NOMO-1 treated with dmso at 0.1 percent for 144 hours (cell line): ENCODE results near the gene ETNK2.

Experiments
- DNase-seq: peaks from one replicate; lab custom pipeline; 2025; ENCODE audit not compliant: unreplicated experiment; lab: John Stamatoyannopoulos, UW

ETNK2 gene

DNA sequence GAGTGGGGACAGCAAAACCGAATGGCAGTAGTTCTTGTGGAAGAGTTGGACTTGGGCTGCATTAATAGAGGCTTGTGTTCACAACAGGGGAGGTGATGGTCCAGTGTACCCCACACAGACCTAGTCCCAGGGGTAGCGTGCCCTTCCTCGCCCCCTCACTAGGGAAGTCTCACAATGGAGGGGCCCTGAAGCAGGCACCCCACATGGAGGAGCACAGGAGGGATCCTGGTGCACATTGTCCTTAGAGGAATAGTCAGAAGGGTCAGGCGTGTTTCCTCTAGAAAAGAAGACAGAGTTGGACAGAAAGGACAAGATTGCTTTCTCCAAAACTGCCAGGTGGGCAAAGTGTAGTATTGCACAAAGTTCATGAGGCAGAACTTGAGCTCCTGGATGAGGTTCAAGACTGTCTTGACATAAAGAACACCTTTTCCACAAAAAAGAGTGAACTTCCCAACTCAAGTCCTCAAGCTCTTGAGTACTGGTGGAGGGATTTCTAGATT is 23.3 kb downstream of the ETNK2 start:
- no peak for DNase-seq

GRCh38 chr1:204127597-204128242 is 24.1 kb downstream of the ETNK2 start:
- DNase-seq, result no peak

GRCh38 chr1:204126956-204127355 is 24.9 kb downstream of the ETNK2 start:
- no peak for DNase-seq

- no peak for DNase-seq
These were observed 25.5 kb downstream of the ETNK2 start for GRCh38 chr1:204126386-204126785.

- no peak for DNase-seq
These were observed 26.0 kb downstream of the ETNK2 start for GRCh38 chr1:204125759-204126351.

DNA sequence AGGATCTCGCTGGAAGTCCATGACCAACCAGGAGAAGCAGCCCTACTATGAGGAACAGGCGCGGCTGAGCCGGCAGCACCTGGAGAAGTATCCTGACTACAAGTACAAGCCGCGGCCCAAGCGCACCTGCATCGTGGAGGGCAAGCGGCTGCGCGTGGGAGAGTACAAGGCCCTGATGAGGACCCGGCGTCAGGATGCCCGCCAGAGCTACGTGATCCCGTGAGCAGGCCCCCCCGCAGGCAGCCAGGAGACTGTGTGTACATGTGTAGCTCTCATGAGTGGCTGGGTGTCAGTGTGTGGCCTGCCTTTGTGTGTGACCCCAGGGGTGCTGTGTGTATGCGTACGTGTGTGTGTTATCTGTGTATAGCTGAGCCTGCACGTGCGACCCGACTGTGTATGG is 27.2 kb downstream of the ETNK2 start:
- no peak for DNase-seq

GRCh38 chr1:204123376-204123775 is 28.5 kb downstream of the ETNK2 start:
- DNase-seq, result peak; percentile 24

DNA sequence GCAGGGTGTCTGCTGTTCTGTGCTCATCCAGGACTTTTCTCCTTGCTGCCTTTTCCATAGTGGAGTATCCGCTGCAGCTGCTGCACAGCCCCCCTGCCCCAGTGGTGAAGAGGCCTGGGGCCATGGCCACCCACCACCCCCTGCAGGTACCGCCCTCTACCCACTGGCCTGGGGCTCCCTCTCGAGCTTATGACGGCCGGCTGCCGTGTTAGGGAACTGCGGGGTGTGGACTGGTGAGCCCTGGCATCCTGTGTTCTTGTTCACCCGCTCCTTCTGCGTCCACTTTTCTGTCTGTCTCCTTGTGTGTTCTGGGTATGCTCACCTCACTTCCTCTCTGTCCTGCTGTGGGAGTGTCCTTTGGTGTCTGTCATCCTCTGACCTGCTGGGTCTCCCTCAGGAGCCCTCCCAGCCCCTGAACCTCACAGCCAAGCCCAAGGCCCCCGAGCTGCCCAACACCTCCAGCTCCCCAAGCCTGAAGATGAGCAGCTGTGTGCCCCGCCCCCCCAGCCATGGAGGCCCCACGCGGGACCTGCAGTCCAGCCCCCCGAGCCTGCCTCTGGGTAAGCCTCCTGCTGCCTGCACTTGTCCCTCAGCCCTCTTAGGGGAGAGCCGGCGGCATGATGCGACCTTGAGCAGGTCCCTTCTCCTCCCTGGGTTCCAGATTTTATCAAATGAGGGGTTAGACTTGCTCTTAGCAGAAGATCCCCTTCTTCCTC is 29.8 kb downstream of the ETNK2 start:
- DNase-seq, result no peak

GRCh38 chr1:204116539-204116938 is 35.3 kb downstream of the ETNK2 start:
- DNase-seq, result no peak

DNA sequence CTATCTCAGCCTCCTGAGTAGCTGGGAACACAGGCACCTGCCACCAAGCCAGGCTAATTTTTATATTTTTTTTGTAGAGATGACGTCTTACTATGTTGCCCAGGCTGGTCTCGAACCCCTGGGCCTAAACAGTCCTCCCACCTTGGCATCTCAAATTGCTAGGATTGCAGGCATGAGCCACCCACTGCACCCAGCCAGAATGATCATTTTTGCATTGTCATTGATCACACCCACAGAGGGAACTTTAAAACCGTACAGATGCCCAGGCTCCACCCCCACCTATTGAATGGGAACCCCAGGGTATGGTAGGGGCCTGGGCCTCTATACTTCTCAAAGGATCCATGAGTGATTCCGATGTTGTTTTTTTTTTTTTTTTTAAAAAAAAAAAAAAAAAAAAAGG is 36.7 kb downstream of the ETNK2 start:
- no peak for DNase-seq

- peak; percentile 52 for DNase-seq
These were observed 37.2 kb downstream of the ETNK2 start for GRCh38 chr1:204114606-204115005.

DNA sequence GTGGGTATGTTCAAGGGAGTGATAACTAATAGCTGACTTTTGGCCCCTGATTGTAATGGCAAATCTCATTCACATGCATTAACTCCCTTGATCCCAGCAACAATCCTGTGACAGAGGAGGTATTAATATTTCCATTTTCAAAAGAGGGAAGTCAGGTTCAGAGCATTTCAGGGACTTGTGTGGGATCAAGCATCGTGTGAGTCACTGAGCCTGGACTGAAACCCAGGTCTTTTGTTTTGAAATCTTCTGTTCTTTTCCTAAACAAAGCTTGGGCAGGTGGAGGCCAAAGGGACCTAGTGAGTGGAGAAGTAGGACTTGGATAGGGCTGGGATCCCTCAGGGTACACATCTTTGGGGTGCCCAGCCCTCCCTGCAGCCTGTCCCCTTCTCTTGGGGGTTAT is 37.9 kb downstream of the ETNK2 start:
- DNase-seq, result no peak

DNA sequence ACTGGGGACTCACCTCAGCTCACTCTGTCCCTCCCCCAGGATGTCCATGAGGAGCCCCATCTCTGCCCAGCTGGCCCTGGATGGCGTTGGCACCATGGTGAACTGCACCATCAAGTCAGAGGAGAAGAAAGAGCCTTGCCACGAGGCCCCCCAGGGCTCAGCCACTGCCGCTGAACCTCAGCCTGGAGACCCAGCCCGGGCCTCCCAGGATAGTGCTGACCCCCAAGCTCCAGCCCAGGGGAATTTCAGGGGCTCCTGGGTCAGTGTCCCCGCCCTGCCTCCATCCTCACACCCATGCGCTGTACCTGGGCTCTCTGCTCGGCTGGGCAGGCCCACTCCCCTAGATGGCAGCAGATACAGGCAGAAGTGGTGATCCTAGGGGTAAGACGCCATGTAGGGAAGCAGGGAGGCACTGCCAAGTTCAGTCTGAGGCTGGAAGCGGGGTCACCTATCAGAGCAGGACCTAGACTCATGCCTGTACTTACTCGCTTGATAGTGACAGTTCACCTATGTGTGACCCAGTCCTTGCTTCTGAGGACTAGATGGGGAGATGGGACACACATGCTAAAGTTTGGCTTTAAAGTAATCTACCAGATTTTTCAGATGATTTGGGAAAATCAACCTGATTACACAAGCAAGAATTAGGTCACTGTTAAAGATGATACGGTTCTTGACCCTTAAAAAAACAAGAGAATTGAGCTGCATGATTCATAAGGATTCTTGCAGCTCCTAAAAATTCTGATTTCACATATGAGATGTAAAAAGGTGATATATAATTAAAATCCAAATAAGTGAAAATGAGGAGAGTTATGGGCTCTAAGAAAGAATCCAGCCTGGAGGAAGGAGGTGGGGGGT is 38.7 kb downstream of the ETNK2 start:
- no peak for DNase-seq

- no peak for DNase-seq
These were observed 40.8 kb downstream of the ETNK2 start for GRCh38 chr1:204110894-204111633.

DNA sequence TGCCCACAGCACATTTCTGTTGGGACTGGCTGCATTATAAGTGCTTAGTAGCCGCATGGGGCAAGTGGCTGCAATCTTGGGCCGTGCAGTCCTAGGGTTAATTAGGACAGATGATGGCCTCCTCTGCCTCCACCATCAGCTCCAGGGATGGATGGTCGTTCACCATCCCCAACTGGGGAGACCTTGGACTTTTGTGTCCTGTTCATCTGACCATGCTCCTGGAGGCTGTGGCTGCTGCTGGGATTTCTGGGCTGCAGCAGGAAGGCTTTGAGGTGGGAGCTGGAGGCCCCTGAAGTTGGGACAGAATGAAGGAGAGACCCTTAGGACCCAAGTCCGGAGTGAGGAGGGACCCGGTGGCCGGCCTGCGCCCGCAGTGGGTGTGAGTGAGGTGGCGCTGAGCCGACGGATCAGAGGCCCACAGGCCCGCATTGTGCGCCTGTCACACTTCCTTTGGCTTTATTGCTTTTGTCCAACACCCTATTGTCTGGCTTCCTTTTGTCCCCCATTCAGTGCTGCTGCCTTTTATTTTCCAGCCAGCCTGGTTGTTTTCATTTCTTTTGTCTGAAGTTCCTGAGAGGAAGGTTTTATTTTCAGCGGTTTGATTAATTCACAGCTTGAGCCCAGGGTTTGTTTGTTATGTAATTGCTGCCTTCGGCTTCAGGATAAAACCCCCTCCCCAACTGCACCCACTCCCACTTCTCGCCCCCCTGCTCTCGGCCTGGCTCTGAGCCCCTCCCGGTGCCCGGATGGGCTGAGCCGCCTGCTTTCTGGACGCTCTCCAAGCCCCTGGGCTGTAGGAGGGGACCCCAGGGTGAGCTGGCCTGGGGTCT is 43.3 kb downstream of the ETNK2 start:
- no peak for DNase-seq

GRCh38 chr1:204107892-204108291 is 44.0 kb downstream of the ETNK2 start:
- no peak for DNase-seq

DNA sequence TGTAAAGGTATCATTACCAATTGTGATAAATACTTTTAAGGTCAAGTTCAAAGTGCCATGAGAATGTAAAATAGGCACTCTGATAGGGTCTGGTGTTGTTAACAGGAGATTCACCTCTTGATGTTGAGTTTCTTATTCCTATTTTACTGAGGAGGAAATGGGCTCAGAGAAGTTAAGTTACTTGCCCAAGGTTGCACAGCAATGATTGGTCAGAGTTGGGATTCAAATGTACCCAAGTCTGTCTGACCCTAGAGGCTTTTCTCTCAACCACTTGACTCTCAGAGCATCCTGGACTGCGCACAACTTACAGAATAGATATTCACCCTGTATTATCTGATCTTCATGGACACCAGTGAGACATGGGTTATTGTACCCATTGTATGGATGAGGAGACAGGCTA is 45.0 kb downstream of the ETNK2 start:
- no peak for DNase-seq

- no peak for DNase-seq
These were observed 46.7 kb downstream of the ETNK2 start for GRCh38 chr1:204105131-204105515.

DNA sequence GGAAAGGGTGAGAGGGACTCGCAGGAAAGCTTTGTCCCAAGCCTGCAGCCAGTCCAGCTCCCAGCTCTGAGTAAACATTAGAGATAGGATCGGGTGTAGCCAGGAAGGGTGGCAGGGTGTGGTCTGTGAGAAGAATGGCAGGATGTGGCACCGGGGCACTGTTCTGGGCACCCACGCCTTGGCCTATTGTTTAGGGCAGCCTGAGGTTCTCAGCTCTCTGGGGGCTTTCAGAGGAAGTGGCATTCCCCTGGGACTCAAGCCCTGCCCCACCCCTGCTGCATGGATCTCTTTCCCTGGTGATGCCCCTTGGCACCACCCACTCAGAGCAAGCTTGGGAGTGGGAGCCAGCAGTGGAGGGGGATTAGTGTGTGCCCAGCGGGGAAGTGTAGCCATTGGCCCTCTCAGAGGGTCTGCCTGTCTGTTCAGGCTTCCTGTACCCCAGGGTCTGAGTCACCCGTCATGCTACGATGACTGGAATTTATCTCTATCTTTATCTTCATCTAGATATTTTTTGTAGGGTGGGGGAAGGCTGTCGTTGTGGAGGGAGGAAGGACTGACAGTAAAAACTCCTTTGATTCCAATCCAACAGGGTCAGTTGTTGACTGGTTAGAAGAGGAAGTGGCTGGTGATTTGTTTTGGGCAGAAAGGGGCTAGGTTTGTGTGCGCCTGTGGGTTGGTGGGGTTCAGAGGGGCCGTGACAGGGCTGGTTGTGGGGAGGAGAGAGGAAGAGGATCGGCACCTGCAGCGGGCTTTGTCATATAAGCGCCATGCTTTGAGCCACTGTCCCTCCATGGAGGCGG is 47.3 kb downstream of the ETNK2 start:
- DNase-seq, result no peak
